Measurements from ENCODE around the gene GDF3. TPM values are rescaled to one million over a fixed set of nuclear protein-coding genes. Genes with fewer than 3 reads are reported as not detected.
"Not testable (repeated sequence)": the region's sequence is repeated elsewhere in the genome, so short reads cannot be mapped to it uniquely, and the experiment has no call there.

GDF3 gene
- total and polyA plus RNA-seq, 7 experiments from 2014 or later = not detected

GRCh38 chr12:7647071-7647470 lies 48.5 kb downstream of the GDF3 start:
- H3K4me3 ChIP-seq (ENCODE audit: low read length) = no peak overlapping the region
- POLR2A ChIA-PET = no interaction called here
- H3K4me1 ChIP-seq (ENCODE audit: control insufficient read depth in 2 of 2, insufficient read depth in 2 of 2, low read length in 2 of 2) = no peaks in the 10 kb centered on the region
- Mint-ChIP-seq H3K9me3 (no peaks in the 10 kb centered on the region), H3K4me1 (peaks cover 0 to 12% (median 6%) of the 10 kb centered on the region in 7 donors), H3K27ac (no peak overlapping the region), H3K36me3 (no peaks in the 10 kb centered on the region), H3K4me3 (no peak overlapping the region), H3K27me3 (peaks cover 0 to 6% (median 0%) of the 10 kb centered on the region in 5 donors)
- DNase-seq (no peak), ATAC-seq (no peak)
- no peak overlapping the region for H3K27ac ChIP-seq (ENCODE audit: low read depth, low read length)
- no peaks in the 10 kb centered on the region for H3K27me3 ChIP-seq (ENCODE audit: control insufficient read depth in 2 of 2, insufficient read depth in 2 of 2, low read length in 2 of 2)
- intact Hi-C loops (cut with micrococcal nuclease) = no loop called here
- no peaks in the 10 kb centered on the region for H3K36me3 ChIP-seq (ENCODE audit: control insufficient read depth in 2 of 3, insufficient read depth in 3 of 3, low read length in 3 of 3)
- CTCF ChIA-PET = interaction anchor here (0.7 kb wide), 1 partner anchor 427 kb away, joined by 3 read pairs; no protein-coding TSS in a partner anchor
- H3K9me3 ChIP-seq (ENCODE audit: control insufficient read depth in 2 of 3, low read length in 3 of 3) = no peaks in the 10 kb centered on the region

DNA sequence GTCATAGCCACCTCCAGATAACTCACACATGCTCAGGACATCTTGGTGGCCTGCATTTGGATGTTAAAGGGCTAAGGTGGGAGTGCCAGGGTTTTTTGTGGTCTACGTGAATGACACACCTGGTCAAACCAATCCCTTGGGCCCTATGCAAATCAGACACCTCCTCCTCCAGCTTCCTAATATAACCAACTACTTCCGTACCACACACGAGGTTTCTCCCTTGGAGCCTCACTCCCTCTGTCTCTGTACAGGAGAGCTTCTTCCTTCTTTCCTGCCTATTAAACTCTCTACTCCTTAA lies 49.4 kb downstream of the GDF3 start:
- peaks cover 0 to 6% (median 0%) of the 10 kb centered on the region in 5 donors for H3K27me3 Mint-ChIP-seq
- H3K36me3 Mint-ChIP-seq = no peaks in the 10 kb centered on the region
- Histone ChIP-seq H3K4me1 (ENCODE audit: control insufficient read depth in 2 of 2, insufficient read depth in 2 of 2, low read length in 2 of 2) (peaks cover 1 to 2% of the 10 kb centered on the region in 2 donors), H3K9me3 (ENCODE audit: control insufficient read depth in 2 of 3, low read length in 3 of 3) (no peaks in the 10 kb centered on the region), H3K4me3 (ENCODE audit: low read length) (no peak overlapping the region), H3K27me3 (ENCODE audit: control insufficient read depth in 2 of 2, insufficient read depth in 2 of 2, low read length in 2 of 2) (no peaks in the 10 kb centered on the region), H3K36me3 (ENCODE audit: control insufficient read depth in 2 of 3, insufficient read depth in 3 of 3, low read length in 3 of 3) (no peaks in the 10 kb centered on the region), H3K27ac (ENCODE audit: low read depth, low read length) (no peak overlapping the region)
- H3K9me3 Mint-ChIP-seq = no peaks in the 10 kb centered on the region
- ChIA-PET POLR2A (no interaction called here), CTCF (no interaction called here)
- ATAC-seq = no peak
- no peak for DNase-seq
- peaks cover under 1 to 21% (median 12%) of the 10 kb centered on the region in 7 donors for H3K4me1 Mint-ChIP-seq
- H3K4me3 Mint-ChIP-seq = no peak overlapping the region
- intact Hi-C loops (cut with micrococcal nuclease) = no loop called here
- no peak overlapping the region for H3K27ac Mint-ChIP-seq

DNA sequence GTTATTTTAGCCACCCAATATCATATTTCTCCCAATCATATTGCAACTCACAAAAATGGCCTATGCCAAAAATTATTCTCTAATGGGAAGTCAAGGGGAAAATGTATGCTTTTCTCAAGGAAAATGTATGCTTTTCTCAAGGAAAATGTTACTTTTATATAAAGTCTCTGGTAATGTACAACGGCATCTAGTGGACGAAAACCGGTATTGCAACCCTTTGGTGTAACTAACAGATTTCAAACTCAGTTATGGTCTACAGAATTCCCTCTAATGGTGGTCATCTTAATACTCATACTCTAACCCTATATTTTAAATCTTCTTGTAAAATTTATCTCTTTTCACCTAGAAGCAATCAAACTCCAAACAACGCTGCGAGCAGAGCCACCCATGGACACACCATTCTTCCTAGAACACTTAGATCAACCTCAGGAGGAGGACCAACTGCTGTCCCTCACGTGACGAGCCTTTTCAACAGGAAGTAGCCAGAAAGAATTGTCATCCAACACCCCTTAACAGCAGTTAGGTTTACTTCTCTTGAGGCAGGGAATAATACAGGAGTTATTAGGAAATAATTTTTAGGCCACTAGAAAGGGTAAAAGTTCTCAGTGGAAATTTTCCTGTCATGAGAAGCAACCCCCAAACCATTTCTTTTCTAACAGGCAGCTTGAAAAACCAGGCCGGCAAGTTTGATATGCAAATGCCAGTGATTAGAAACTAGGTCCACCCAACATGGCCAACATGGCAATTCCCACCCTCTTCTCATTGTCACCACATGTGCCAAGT lies 50.0 kb downstream of the GDF3 start:
- CTCF ChIA-PET = no interaction called here
- peak in 5 of 9 donors; percentile 14 to 39 (median 32) for DNase-seq
- H3K4me1 ChIP-seq (ENCODE audit: control insufficient read depth in 2 of 2, insufficient read depth in 2 of 2, low read length in 2 of 2) = peaks cover 3 to 4% of the 10 kb centered on the region in 2 donors
- intact Hi-C loops (cut with micrococcal nuclease) = loop anchor here in 1 of 2 donors (1.0 kb wide), 1 partner anchor 57 kb away; no protein-coding TSS in a partner anchor
- H3K4me3 ChIP-seq (ENCODE audit: low read length) = no peak overlapping the region
- ATAC-seq = no peak
- H3K9me3 Mint-ChIP-seq = no peaks in the 10 kb centered on the region
- H3K9me3 ChIP-seq (ENCODE audit: control insufficient read depth in 2 of 3, low read length in 3 of 3) = no peaks in the 10 kb centered on the region
- POLR2A ChIA-PET = no interaction called here
- no peaks in the 10 kb centered on the region for H3K36me3 Mint-ChIP-seq
- H3K27me3 ChIP-seq (ENCODE audit: control insufficient read depth in 2 of 2, insufficient read depth in 2 of 2, low read length in 2 of 2) = no peaks in the 10 kb centered on the region
- no peak overlapping the region for H3K4me3 Mint-ChIP-seq
- H3K27ac ChIP-seq (ENCODE audit: low read depth, low read length) = no peak overlapping the region
- H3K27ac Mint-ChIP-seq = peak overlapping the region in 2 of 9 donors; percentile 16 to 32
- no peaks in the 10 kb centered on the region for H3K36me3 ChIP-seq (ENCODE audit: control insufficient read depth in 2 of 3, insufficient read depth in 3 of 3, low read length in 3 of 3)
- H3K4me1 Mint-ChIP-seq = peaks cover 1 to 27% (median 17%) of the 10 kb centered on the region in 7 donors
- H3K27me3 Mint-ChIP-seq = peaks cover 0 to 11% (median 0%) of the 10 kb centered on the region in 5 donors

GRCh38 chr12:7642876-7643309 lies 52.7 kb downstream of the GDF3 start:
- Mint-ChIP-seq H3K4me3 (peak overlapping the region in 1 of 10 donors; percentile 15), H3K9me3 (no peaks in the 10 kb centered on the region), H3K4me1 (peaks cover 10 to 47% (median 40%) of the 10 kb centered on the region in 7 donors), H3K27ac (peak overlapping the region in 5 of 9 donors; percentile 24 to 64 (median 55)), H3K27me3 (peaks cover 0 to 16% (median 5%) of the 10 kb centered on the region in 5 donors), H3K36me3 (no peaks in the 10 kb centered on the region)
- peaks cover 9 to 10% of the 10 kb centered on the region in 2 donors for H3K4me1 ChIP-seq (ENCODE audit: control insufficient read depth in 2 of 2, insufficient read depth in 2 of 2, low read length in 2 of 2)
- no peaks in the 10 kb centered on the region for H3K9me3 ChIP-seq (ENCODE audit: control insufficient read depth in 2 of 3, low read length in 3 of 3)
- no peak overlapping the region for H3K27ac ChIP-seq (ENCODE audit: low read depth, low read length)
- DNase-seq = peak in 1 of 9 donors; percentile 3
- ChIA-PET POLR2A (interaction anchor here (0.8 to 1.1 kb wide), 2 partner anchors 13 to 454 kb away, joined by 3 read pairs; partner anchors contain the start of gene PEX5), CTCF (interaction anchor here (0.5 to 0.9 kb wide), 2 partner anchors 13 to 40 kb away, joined by 3 read pairs; no protein-coding TSS in a partner anchor)
- no peaks in the 10 kb centered on the region for H3K27me3 ChIP-seq (ENCODE audit: control insufficient read depth in 2 of 2, insufficient read depth in 2 of 2, low read length in 2 of 2)
- ATAC-seq = no peak
- intact Hi-C loops (cut with micrococcal nuclease) = loop anchor here in 1 of 2 donors (5.0 kb wide), 1 partner anchor 511 kb away; the partner anchor contains the start of gene CLSTN3
- H3K4me3 ChIP-seq (ENCODE audit: low read length) = no peak overlapping the region
- no peaks in the 10 kb centered on the region for H3K36me3 ChIP-seq (ENCODE audit: control insufficient read depth in 2 of 3, insufficient read depth in 3 of 3, low read length in 3 of 3)

GRCh38 chr12:7642287-7642686 lies 53.3 kb downstream of the GDF3 start:
- Mint-ChIP-seq H3K9me3 (no peaks in the 10 kb centered on the region), H3K4me3 (no peak overlapping the region), H3K4me1 (peaks cover 10 to 47% (median 40%) of the 10 kb centered on the region in 7 donors), H3K27ac (peak overlapping the region in 2 of 9 donors; percentile 16 to 95), H3K27me3 (peaks cover 0 to 16% (median 5%) of the 10 kb centered on the region in 5 donors), H3K36me3 (no peaks in the 10 kb centered on the region)
- ChIA-PET CTCF (interaction anchor here (0.5 to 1.5 kb wide), 3 partner anchors 13 to 423 kb away, joined by 3 to 5 read pairs (median 3); no protein-coding TSS in a partner anchor), POLR2A (interaction anchor here (0.8 to 1.1 kb wide), 3 partner anchors 10 to 453 kb away, joined by 3 read pairs; partner anchors contain the start of gene PEX5)
- intact Hi-C loops (cut with micrococcal nuclease) = loop anchor here in 1 of 2 donors (5.0 kb wide), 1 partner anchor 510 kb away; the partner anchor contains the start of gene CLSTN3
- Histone ChIP-seq H3K36me3 (ENCODE audit: control insufficient read depth in 2 of 3, insufficient read depth in 3 of 3, low read length in 3 of 3) (no peaks in the 10 kb centered on the region), H3K9me3 (ENCODE audit: control insufficient read depth in 2 of 3, low read length in 3 of 3) (no peaks in the 10 kb centered on the region), H3K27me3 (ENCODE audit: control insufficient read depth in 2 of 2, insufficient read depth in 2 of 2, low read length in 2 of 2) (no peaks in the 10 kb centered on the region), H3K27ac (ENCODE audit: low read depth, low read length) (no peak overlapping the region), H3K4me1 (ENCODE audit: control insufficient read depth in 2 of 2, insufficient read depth in 2 of 2, low read length in 2 of 2) (peaks cover 9 to 10% of the 10 kb centered on the region in 2 donors), H3K4me3 (ENCODE audit: low read length) (no peak overlapping the region)
- no peak for DNase-seq
- ATAC-seq = no peak

GRCh38 chr12:7640123-7640995 lies 55.2 kb downstream of the GDF3 start:
- Mint-ChIP-seq H3K27ac (peak overlapping the region; percentile 86 to 97 (median 95)), H3K27me3 (peaks cover 0 to 19% (median 5%) of the 10 kb centered on the region in 5 donors), H3K4me1 (peaks cover 10 to 47% (median 40%) of the 10 kb centered on the region in 7 donors), H3K4me3 (peak overlapping the region; percentile 78 to 94 (median 91))
- ChIA-PET POLR2A (interaction anchor here (0.5 to 1.6 kb wide), 8 partner anchors 156 to 1424 kb away, joined by 3 to 5 read pairs (median 3); partner anchors contain the start of genes C12orf57 and RNU7-1), CTCF (interaction anchor here (0.5 to 1.8 kb wide), 6 partner anchors 15 to 460 kb away, joined by 3 to 8 read pairs (median 4); no protein-coding TSS in a partner anchor)
- peak overlapping the region; percentile 65 for H3K27ac ChIP-seq (ENCODE audit: low read depth, low read length)
- H3K4me3 ChIP-seq (ENCODE audit: low read length) = peak overlapping the region; percentile 49
- H3K9me3 Mint-ChIP-seq; H3K36me3 ChIP-seq (ENCODE audit: control insufficient read depth in 2 of 3, insufficient read depth in 3 of 3, low read length in 3 of 3); H3K27me3 ChIP-seq (ENCODE audit: control insufficient read depth in 2 of 2, insufficient read depth in 2 of 2, low read length in 2 of 2); H3K9me3 ChIP-seq (ENCODE audit: control insufficient read depth in 2 of 3, low read length in 3 of 3); H3K36me3 Mint-ChIP-seq: not testable (repeated sequence)
- H3K4me1 ChIP-seq (ENCODE audit: control insufficient read depth in 2 of 2, insufficient read depth in 2 of 2, low read length in 2 of 2) = peaks cover 9 to 10% of the 10 kb centered on the region in 2 donors
- DNase-seq = peak; percentile 23 to 84 (median 75)
- intact Hi-C loops (cut with micrococcal nuclease) = loop anchor here in 1 of 2 donors (1.0 to 5.0 kb wide), 5 partner anchors 386 to 603 kb away; partner anchors contain the start of genes CLSTN3, NECAP1 and PEX5
- ATAC-seq = peak; percentile 45
